GM12864 (cell line): ENCODE data around the gene OR2H1.

Experiments
- DNase-seq: peaks from one replicate; pipeline ENCODE4 v3.0.0-alpha.2; 2011; ENCODE audit warnings: low read depth
- H3K4me3 ChIP-seq: 2 replicates; pipeline ENCODE4 v1.5.1; 2011; ENCODE audit warnings: mild to moderate bottlenecking, low read depth, low read length, control low read depth
- CTCF ChIP-seq: IDR thresholded peaks from 2 replicates; pipeline ENCODE4 v1.5.1; 2011; ENCODE audit warnings: low read depth, mild to moderate bottlenecking, moderate library complexity, low read length, control low read depth, inconsistent platforms; ENCODE audit errors: missing control alignments

OR2H1 gene

GRCh38 chr6:29483186-29483585 lies 26.2 kb downstream of the OR2H1 start:
- no peak for DNase-seq
- H3K4me3 ChIP-seq: no peak overlapping the region
- no peak for TF ChIP-seq CTCF

- no peak for TF ChIP-seq CTCF
Observed at GRCh38 chr6:29483735-29484134, 26.8 kb downstream of the OR2H1 start.

GRCh38 chr6:29486577-29486976 lies 29.6 kb downstream of the OR2H1 start:
- no peak for DNase-seq
- no peak for TF ChIP-seq CTCF
- no peak overlapping the region for H3K4me3 ChIP-seq

More at GRCh38 chr6:29483735-29484134, 26.8 kb downstream of the OR2H1 start:
- no peak overlapping the region for H3K4me3 ChIP-seq
- DNase-seq: no peak

- no peak for DNase-seq
- no peak overlapping the region for H3K4me3 ChIP-seq
- TF ChIP-seq CTCF: no peak
Observed at GRCh38 chr6:29487131-29487530, 30.2 kb downstream of the OR2H1 start.

GRCh38 chr6:29487660-29488059 lies 30.7 kb downstream of the OR2H1 start, which contains the start of gene MAS1L:
TSS of gene MAS1L (minus strand) at chr6:29487956. CDS start at chr6:29487902, 54 bp downstream.
- DNase-seq: no peak
- no peak for TF ChIP-seq CTCF
- no peak within 1 kb of the TSS for H3K4me3 ChIP-seq

GRCh38 chr6:29488874-29489273 lies 31.9 kb downstream of the OR2H1 start:
- no peak for TF ChIP-seq CTCF

GRCh38 chr6:29489286-29489685 lies 32.3 kb downstream of the OR2H1 start:
- DNase-seq: no peak
- TF ChIP-seq CTCF: no peak
- H3K4me3 ChIP-seq: no peak overlapping the region

More at GRCh38 chr6:29488874-29489273, 31.9 kb downstream of the OR2H1 start:
- no peak overlapping the region for H3K4me3 ChIP-seq
- DNase-seq: no peak
